Vagina (tissue), 2 donors: Measurements from ENCODE around the gene DTL.

Experiments
- CTCF ChIP-seq, 3 experiments: fragments of 450-650 bp in 2 of 3; fragments of 200-600 bp in 1 of 3; sonication (generic) in 1 of 3; IDR thresholded peaks; one replicate each; pipeline ENCODE4 v1.5.1; 2017 to 2019; ENCODE audit warnings: antibody characterized with exemption in 3 of 3, mild to moderate bottlenecking in 2 of 3, moderate library complexity in 2 of 3
- POLR2A ChIP-seq, 2 donors: fragments of 450-650 bp; IDR thresholded peaks; one replicate each; pipeline ENCODE4 v1.6.1; 2017; ENCODE audit warnings: antibody characterized with exemption in 2 of 2, mild to moderate bottlenecking in 2 of 2, moderate library complexity in 2 of 2
- POLR2AphosphoS5 ChIP-seq, 2 donors: sonication (generic); formaldehyde crosslinking; IDR thresholded peaks; one replicate each; pipeline ENCODE4 v1.9.0; 2017; ENCODE audit warnings: antibody characterized with exemption in 2 of 2, mild to moderate bottlenecking in 2 of 2, low read depth in 1 of 2; ENCODE audit not compliant: insufficient read depth in 1 of 2

GRCh38 chr1:212127221-212127620 lies 91.7 kb downstream of the DTL start:
- TF ChIP-seq CTCF (IDR thresholded peaks at IDR 0.05) (no peak), POLR2AphosphoS5 (IDR thresholded peaks at IDR 0.05; ENCODE audit: insufficient read depth in 1 of 2, low read depth in 1 of 2) (no peak), POLR2A (IDR thresholded peaks at IDR 0.05) (no peak)
